HG03066 (cell line): Measurements from ENCODE around the gene SULF2.

Source experiments
- ATAC-seq: cut with Tn5 transposase; IDR thresholded peaks from one replicate; pipeline ENCODE4 v1.9.1; 2021; ENCODE audit warnings: low read depth; ENCODE audit not compliant: unreplicated experiment

Gene SULF2

DNA sequence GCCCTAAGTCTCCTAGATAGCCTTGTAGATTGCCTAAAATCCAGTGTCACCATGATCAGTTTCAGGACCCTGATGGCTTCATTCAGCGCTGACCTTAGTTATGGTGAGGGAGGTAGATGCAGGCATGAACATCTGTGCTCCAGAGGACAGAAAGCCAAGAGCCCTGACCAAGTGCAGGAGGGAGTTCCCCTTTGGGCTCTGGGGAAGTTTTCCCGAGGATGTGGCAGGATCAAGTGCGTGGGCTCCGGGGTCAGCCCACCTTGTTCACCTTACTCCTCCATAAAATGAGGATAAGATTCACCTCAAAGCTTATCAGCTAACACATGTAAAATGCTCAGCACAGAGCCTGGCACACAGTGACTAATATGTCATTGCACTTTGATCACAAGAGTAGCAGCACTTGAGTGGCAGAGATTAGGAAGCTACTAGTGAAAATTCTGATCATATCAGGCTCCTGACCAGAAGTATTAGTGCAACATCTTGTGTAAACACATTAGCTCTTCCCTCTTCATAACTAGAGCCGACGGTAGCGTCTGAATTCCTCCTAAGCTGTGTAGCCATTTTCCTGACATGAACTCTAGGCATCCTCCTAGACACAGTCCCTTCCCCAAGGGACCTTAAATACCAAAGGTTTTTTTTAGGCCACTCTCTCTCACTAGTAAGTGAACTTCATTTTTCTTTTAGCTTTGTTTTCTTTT lies 125.2 kb downstream of the SULF2 start:
- no peak for ATAC-seq

- ATAC-seq: no peak
These were observed 129.0 kb downstream of the SULF2 start for GRCh38 chr20:47656318-47656717.

DNA sequence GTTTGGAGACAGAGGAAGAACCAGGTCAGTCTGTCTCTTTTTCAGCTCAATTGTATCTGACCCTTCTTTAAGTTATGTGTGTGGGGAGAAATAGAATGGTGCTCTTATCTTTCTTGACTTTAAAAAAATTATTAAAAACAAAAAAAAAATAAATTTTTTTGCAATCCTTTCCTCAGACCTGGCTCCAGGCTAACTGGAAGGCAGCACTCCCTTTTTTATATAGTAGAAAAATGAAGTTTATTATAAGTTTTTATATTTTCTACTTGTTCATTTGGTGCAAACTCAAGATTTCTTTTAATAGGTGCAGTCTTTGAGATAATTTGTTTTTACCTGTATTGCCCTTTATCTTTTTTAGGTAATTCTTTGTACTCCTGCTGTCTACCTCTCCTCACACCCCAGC lies 129.6 kb downstream of the SULF2 start:
- ATAC-seq: no peak

GRCh38 chr20:47654370-47654769 lies 130.9 kb downstream of the SULF2 start:
- ATAC-seq: no peak

GRCh38 chr20:47653869-47654268 lies 131.4 kb downstream of the SULF2 start:
- ATAC-seq: no peak

DNA sequence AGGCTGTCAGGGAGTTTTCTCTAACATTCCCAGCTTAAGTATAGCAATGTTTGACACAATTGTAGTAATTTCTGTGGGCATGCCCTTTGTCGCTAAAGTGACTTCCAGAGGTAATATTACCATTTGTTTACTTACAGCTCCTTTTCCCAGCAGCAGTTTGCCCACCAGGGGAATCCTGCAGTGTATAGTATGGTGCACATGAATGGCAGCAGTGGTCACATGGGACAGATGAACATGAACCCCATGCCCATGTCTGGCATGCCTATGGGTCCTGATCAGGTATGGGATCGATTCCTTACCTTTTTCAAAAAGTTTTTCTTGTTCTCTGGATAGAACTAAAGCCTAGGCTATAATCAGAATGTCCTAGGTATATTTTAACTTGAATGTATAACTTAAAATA lies 132.5 kb downstream of the SULF2 start:
- ATAC-seq: no peak

DNA sequence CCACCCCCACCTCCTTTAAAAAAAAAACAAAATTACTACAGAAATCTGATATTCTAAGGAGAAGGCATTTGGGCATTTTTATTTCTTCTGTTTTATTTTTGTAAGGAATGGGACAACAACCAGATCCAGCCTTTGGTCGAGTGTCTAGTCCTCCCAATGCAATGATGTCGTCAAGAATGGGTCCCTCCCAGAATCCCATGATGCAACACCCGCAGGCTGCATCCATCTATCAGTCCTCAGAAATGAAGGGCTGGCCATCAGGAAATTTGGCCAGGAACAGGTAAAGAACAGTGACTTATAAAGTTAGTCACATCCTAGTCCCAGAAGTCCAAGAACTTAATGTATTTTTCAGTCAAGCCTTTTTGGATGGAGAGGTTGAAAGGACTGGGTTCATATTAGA lies 133.0 kb downstream of the SULF2 start:
- ATAC-seq: no peak

GRCh38 chr20:47648943-47649342 lies 136.3 kb downstream of the SULF2 start:
- no peak for ATAC-seq

DNA sequence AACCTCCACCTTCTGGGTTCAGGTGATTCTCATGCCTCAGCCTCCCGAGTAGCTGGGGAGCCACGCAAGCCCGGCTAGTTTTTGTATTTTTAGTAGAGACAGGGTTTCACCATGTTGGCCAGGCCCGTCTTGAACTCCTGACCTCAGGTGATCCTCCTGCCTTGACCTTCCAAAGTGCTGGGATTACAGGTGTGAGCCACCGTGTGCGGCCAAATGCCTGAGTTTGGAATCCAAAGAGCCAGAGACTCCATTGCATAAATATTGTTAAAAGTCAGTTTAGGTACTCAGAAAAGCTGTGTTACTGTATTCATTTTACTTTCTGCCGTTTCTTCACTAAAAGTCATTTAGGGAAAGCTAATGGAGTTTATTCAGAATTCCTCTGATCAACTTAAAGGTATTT lies 137.3 kb downstream of the SULF2 start:
- ATAC-seq: no peak

- ATAC-seq: no peak
These were observed 139.6 kb downstream of the SULF2 start for GRCh38 chr20:47645632-47646031.

- no peak for ATAC-seq
These were observed 142.7 kb downstream of the SULF2 start for GRCh38 chr20:47642624-47643023.

DNA sequence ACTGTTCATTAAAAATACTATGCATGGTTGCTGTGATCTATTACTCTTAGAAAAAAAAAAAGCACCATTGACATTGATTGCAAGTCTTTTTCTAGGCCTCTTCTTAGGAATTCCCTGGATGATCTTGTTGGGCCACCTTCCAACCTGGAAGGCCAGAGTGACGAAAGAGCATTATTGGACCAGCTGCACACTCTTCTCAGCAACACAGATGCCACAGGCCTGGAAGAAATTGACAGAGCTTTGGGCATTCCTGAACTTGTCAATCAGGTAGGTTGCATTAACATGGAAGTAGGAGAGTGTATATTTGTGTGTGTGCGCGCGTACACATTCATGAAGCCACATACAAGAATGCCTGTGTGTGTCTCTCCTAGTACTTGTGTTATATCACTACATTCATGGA lies 143.2 kb downstream of the SULF2 start:
- no peak for ATAC-seq

GRCh38 chr20:47638851-47639250 lies 146.4 kb downstream of the SULF2 start:
- ATAC-seq: no peak

GRCh38 chr20:47635256-47635655 lies 150.0 kb downstream of the SULF2 start:
- ATAC-seq: no peak

DNA sequence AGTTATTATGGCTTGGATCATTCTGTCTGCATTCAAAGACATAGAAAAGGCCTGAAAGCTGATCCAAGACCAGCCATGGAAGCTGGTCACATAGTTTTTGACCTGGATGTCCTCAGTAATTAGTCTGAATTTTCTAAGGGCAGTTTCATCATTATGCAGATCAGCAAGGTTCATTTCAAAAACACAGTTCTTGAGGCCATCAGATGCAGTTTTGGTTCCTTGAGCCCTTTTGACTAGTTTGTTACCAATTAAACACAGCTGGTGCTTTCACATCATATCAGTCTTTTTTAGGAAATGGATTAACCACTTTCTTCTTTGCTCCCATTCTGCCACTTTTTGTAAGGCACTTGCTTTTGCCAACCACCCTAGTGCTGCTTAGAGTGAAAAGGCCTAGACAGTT lies 154.2 kb downstream of the SULF2 start:
- no peak for ATAC-seq

- no peak for ATAC-seq
These were observed 155.4 kb downstream of the SULF2 start for GRCh38 chr20:47629907-47630306.

- ATAC-seq: no peak
These were observed 157.7 kb downstream of the SULF2 start for GRCh38 chr20:47627540-47627939.

- no peak for ATAC-seq
These were observed 162.1 kb downstream of the SULF2 start for GRCh38 chr20:47623206-47623605.

DNA sequence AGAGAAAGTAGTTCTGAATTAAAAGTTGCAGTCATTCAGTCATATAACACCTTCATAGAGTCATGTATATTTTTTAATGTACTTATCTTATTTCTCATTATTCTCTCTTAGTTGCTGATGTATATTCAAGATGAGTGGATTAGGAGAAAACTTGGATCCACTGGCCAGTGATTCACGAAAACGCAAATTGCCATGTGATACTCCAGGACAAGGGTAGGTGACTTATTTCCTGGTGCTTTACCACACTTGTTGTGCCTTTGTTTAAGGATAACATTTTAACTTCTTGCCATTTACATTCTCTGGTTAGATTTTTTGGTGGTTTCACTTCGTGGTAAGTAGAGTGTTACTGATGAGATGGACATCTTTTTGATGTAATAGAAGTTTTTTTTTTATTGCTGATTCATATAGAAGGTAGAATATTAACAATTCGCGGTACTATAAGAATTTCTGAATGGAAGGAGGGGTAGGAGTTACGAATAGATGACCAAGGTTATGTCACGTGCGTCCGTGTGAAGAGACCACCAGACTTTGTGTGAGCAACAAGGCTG lies 163.1 kb downstream of the SULF2 start:
- ATAC-seq: no peak

DNA sequence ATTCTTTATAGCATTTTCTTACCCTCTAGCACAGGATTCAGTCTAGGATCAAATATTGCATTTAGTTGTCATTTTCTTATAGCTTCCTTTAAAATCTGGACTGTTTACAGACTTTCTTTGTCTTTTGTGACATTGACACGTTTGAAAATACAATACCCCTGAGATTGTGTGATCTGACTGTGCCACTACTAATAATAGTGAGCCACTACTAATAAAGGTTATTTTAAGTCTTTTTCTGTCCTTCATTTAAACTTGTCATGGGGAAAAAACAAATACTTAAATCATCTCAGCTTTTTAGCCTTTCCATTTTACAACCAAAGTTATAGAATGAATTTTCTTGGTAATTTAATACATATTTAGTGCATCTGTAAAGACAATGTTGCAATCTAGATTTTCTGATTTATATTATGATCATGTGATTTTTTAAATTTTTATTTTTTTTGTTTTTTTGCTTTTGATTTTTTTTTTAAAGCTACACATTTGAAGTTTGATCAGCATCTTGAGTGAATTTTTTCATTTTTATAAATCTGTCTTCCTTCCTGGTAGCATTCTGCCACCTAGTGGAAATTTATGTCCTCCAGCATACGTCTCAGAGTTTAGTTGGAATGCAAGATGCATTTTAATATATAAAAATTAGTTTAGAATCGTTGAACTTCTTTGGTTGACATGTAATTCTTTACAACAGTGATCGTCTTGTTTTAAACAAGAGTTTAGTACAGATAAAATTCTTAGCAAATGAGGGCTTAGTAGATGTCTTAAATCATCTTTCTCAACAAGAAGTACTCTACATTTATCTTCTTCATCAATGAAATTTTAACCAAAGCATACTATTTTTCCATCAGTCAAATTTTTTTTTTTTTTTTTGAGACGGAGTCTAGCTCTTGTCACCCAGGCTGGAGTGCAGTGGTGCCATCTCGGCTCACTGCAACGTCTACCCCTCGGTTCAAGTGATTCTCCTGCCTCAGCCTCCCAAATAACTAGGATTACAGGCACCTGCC lies 164.2 kb downstream of the SULF2 start:
- ATAC-seq: no peak

GRCh38 chr20:47618479-47618878 lies 166.8 kb downstream of the SULF2 start:
- no peak for ATAC-seq
